B cell (primary cell): ENCODE data around the gene ZNF784.

Experiments used
- EZH2 ChIP-seq: IDR thresholded peaks from 2 replicates; pipeline ENCODE4 v1.6.1; 2012; ENCODE audit warnings: borderline replicate concordance, low read depth, mild to moderate bottlenecking, moderate library complexity, low read length; ENCODE audit not compliant: insufficient read depth, poor library complexity, severe bottlenecking
- TF ChIP-seq, protein P1 (sequence below): fragments of 200-600 bp; IDR thresholded peaks from one replicate; pipeline ENCODE4 v1.8.0; 2022; ENCODE audit warnings: antibody characterized with exemption, mild to moderate bottlenecking

DNA sequence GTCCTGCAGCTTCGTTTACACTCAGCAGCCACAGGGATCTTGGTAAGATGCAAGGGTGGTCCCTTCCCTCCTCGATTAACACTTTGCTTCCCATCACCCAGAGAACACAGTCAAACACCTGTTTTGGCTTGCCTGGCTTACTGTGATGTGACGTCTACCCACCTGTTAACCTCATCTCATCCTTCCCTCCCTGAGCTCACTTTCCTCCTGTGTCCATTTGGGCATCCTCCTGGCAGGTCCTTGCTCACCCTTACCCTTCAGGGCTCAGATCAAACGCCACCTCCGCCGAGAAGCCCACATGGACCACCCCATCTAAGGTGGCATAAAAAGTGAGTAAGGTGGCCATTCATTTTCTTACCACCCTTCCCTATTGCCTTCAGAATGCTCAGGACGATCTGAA lies 34.3 kb downstream of the ZNF784 start:
- TF ChIP-seq, protein P1, sequence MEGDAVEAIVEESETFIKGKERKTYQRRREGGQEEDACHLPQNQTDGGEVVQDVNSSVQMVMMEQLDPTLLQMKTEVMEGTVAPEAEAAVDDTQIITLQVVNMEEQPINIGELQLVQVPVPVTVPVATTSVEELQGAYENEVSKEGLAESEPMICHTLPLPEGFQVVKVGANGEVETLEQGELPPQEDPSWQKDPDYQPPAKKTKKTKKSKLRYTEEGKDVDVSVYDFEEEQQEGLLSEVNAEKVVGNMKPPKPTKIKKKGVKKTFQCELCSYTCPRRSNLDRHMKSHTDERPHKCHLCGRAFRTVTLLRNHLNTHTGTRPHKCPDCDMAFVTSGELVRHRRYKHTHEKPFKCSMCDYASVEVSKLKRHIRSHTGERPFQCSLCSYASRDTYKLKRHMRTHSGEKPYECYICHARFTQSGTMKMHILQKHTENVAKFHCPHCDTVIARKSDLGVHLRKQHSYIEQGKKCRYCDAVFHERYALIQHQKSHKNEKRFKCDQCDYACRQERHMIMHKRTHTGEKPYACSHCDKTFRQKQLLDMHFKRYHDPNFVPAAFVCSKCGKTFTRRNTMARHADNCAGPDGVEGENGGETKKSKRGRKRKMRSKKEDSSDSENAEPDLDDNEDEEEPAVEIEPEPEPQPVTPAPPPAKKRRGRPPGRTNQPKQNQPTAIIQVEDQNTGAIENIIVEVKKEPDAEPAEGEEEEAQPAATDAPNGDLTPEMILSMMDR = no peak
- TF ChIP-seq EZH2 = no peak
